WI38 (cell line): Measurements from ENCODE around the gene PATL1.

ENCODE experiments used
- H3K4me3 ChIP-seq: 2 replicates; pipeline ENCODE4 v1.5.1; 2011; ENCODE audit warnings: low read depth, mild to moderate bottlenecking, control low read depth, low read length
- TF ChIP-seq, protein P1 (sequence below): IDR thresholded peaks from 2 replicates; pipeline ENCODE4 v1.5.1; 2012; ENCODE audit warnings: low read depth, mild to moderate bottlenecking, control low read depth, low read length

The PATL1 gene

DNA sequence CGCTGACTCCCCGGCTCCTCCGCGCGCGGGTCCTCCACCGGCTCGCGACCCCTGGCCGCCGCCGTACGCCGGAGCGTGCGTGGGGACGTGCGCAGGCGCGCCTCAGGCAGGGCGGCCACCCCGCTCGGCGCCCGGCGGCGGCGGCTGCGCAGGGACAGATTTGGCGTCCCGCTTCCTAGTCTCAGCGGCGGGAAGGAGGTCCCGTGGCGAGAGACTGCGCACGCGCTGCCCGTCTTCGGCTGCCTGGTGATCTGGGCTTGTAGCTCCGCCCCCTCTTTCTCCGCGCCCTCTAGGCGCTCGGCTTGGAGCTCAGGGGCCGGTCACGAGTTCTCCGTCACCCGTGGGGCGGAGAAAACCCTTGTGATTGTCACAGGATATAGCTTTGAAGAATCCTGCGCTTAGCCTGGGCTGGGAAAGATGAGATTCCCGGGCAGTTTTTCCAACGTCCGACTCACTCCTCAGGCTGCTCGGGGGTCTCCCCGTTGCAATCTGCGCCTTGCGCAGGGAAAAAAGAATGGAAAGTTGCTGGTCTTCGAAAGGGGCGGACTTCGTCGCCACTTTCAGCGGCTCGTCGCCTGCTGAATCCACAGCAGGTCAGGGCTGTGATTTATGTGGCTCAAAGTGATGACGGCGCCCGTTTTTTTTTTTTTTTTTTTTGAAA is at the start of gene PATL1:
Gene PATL1 (minus strand): TSS at position 88 of the 661 bp plus-strand sequence. CDS start 142 bp downstream, outside the sequence.
- peak within 1 kb of the TSS; percentile 89 for H3K4me3 ChIP-seq
- TF ChIP-seq, protein P1, sequence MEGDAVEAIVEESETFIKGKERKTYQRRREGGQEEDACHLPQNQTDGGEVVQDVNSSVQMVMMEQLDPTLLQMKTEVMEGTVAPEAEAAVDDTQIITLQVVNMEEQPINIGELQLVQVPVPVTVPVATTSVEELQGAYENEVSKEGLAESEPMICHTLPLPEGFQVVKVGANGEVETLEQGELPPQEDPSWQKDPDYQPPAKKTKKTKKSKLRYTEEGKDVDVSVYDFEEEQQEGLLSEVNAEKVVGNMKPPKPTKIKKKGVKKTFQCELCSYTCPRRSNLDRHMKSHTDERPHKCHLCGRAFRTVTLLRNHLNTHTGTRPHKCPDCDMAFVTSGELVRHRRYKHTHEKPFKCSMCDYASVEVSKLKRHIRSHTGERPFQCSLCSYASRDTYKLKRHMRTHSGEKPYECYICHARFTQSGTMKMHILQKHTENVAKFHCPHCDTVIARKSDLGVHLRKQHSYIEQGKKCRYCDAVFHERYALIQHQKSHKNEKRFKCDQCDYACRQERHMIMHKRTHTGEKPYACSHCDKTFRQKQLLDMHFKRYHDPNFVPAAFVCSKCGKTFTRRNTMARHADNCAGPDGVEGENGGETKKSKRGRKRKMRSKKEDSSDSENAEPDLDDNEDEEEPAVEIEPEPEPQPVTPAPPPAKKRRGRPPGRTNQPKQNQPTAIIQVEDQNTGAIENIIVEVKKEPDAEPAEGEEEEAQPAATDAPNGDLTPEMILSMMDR: no peak

GRCh38 chr11:59716051-59716450 is 47.2 kb upstream of the PATL1 start:
- TF ChIP-seq, protein P1: no peak
- H3K4me3 ChIP-seq: no peak overlapping the region

GRCh38 chr11:59713745-59714144 is 44.9 kb upstream of the PATL1 start, which contains the start of gene OR10V1:
TSS of gene OR10V1 (minus strand) at chr11:59713845. CDS start at chr11:59713845, 0 bp downstream.
- TF ChIP-seq, protein P1: no peak
- no peak within 1 kb of the TSS for H3K4me3 ChIP-seq

DNA sequence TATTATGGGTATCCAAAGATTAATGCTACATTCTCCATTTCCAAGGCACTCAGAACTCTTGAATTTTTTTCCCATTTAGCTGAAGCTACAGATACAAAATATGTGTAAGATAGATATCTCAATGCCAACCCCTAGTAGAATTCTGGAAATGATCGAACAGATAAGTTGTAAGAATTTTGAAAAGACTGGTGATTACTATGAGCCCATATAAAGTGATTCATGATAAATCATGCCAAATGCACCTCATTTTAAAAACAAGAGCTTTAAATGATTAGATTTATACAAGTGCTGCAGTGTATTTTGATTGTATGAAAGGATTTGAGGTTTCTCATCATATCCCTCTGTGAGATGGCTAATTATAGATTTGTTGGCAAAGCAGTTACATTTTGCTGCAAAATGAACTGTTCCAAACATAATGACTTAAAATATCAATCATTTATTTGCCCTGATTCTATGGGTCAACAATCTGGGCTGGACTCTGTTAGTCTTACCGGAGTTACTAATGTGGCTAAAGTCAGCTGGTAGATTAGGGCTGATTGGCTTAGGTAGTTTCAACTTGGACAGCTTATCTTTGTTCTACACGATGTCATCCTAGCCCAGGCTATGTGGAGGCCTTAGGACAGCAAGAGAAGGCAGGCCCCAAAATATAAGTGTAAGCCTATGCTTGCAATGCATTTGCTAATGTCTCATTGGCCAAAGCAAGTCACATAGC is 41.5 kb upstream of the PATL1 start:
- no peak overlapping the region for H3K4me3 ChIP-seq
- TF ChIP-seq, protein P1: no peak

DNA sequence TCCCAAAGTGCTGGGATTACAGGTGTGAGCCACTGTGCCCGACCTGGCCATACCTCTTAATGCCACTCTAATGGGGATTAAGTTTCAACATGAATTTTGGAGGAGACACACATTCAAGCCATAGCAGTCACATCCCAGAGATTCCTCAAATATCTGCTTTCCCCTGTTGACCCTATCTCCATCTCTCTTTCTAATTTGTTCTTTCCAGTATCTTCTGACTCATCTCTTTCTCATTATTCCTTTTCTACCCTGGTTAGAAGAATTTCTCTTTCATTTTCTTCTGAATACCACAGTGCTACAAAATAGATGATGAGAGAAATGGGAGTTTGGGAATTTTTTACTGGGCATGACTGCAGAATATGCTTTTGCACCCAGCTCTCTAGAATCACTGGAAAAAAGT is 39.7 kb upstream of the PATL1 start:
- H3K4me3 ChIP-seq: no peak overlapping the region
- TF ChIP-seq, protein P1: no peak

DNA sequence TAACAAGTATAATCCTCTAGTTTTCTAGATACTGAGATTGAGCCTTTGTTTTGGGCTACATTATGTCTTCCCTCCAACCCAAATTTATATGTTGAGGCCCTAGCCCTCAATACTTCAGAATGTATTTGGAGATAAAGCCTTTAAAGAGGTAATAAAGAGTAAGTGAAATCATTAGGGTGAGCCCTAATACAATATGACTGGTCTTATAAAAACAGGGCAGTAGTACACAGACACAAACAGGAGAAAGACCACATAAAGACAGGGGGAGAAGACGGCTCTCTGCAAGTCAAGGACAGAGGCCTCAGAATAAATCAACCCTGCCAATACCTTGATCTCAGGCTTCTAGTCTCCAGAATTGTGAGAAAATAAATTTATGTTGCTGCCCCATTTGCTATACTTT is 38.5 kb upstream of the PATL1 start:
- H3K4me3 ChIP-seq: no peak overlapping the region
- TF ChIP-seq, protein P1: no peak
